Large intestine (tissue), 3 donors: ENCODE results near the gene SP1. TPM values are rescaled to one million over a fixed set of nuclear protein-coding genes. Genes with fewer than 3 reads are reported as not detected.

ENCODE experiments used
- DNase-seq, 2 donors: peaks; one replicate each; pipeline versions ENCODE4 v3.0.0 to v3.0.0-alpha.2; 2013
- H3K27ac ChIP-seq: one replicate; pipeline ENCODE4 v1.5.1; 2013; ENCODE audit warnings: low read length
- H3K27me3 ChIP-seq: 2 replicates; pipeline ENCODE4 v1.6.1; 2013; ENCODE audit warnings: low read length; ENCODE audit not compliant: control insufficient read depth, insufficient read depth
- H3K36me3 ChIP-seq: 2 replicates; pipeline ENCODE4 v1.6.1; 2013; ENCODE audit warnings: low read length; ENCODE audit not compliant: control insufficient read depth, insufficient read depth
- H3K4me1 ChIP-seq: one replicate; pipeline ENCODE4 v1.6.1; 2013; ENCODE audit warnings: low read length; ENCODE audit not compliant: control insufficient read depth, insufficient read depth
- H3K4me3 ChIP-seq: one replicate; pipeline ENCODE4 v1.5.1; 2013; ENCODE audit warnings: low read length
- H3K9me3 ChIP-seq: one replicate; pipeline ENCODE4 v1.6.1; 2013; ENCODE audit warnings: mild to moderate bottlenecking, low read depth, low read length, moderate library complexity; ENCODE audit not compliant: control insufficient read depth
- WGBS: methylation state at CpG from one replicate; pipeline ENCODE4 v1.1.5; 2013; ENCODE audit warnings: low lambda C conversion rate; ENCODE audit not compliant: insufficient coverage; 5-methylcytosine and 5-hydroxymethylcytosine counted together
- polyA plus RNA-seq: library from polyadenylated mRNA; unstranded; fragments of 120-200 nt; gene quantifications from one replicate; pipeline ENCODE4 v1.2.1, GENCODE V29; 2013

Gene SP1
- polyA plus RNA-seq, 1 donor = 72.8 TPM

DNA sequence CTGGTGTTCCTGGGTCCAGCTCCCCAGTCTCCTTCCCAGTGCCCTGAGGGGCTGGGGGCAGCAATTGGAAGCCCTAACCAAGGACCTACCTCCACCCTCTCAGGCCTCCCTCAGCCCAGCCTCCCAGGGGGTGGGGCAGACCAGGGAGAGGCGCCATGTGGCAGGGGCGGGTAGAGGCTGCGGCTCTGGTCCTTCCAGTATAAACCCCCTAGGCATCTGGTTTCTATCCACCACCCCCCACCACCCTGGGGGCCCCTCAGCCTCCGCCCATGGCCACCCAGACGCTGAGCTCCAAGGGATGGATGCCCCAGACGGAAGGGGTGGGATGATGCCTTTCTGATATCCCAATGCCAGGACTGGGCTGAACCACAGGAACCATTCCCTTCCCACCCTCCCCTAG lies 41.1 kb upstream of the SP1 start:
- Histone ChIP-seq H3K27ac (no peak overlapping the region), H3K9me3 (no peaks in the 10 kb centered on the region), H3K4me1 (no peaks in the 10 kb centered on the region), H3K36me3 (no peaks in the 10 kb centered on the region), H3K27me3 (peaks cover 56% of the 10 kb centered on the region), H3K4me3 (no peak overlapping the region)
- WGBS = no CpG with 5 or more reads among the region's 6 CpGs
- DNase-seq = no peak

DNA sequence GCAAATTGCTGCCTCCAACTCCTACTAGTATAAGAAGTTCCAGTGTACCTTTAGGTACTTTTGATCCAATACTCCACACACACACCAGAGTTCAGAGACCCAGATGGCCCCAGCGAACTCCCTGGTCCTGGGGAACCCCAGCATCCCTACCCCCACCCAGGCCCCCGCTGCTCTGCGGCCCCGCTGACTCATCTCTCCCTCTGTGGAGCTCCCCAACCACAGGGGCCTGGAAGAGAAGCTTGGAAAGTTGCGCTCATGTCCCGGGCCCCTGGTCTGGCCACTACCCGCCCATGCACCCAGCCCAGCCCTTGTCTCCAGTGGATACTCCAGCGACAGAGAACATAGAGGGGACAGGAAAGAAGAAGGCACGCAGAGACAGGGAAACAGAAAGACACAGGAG lies 39.6 kb upstream of the SP1 start:
- H3K4me3 ChIP-seq = no peak overlapping the region
- peaks cover 46% of the 10 kb centered on the region for H3K27me3 ChIP-seq
- no peaks in the 10 kb centered on the region for H3K36me3 ChIP-seq
- peaks cover 3% of the 10 kb centered on the region for H3K4me1 ChIP-seq
- DNase-seq = no peak
- WGBS = no CpG with 5 or more reads among the region's 9 CpGs
- no peak overlapping the region for H3K27ac ChIP-seq
- no peaks in the 10 kb centered on the region for H3K9me3 ChIP-seq

DNA sequence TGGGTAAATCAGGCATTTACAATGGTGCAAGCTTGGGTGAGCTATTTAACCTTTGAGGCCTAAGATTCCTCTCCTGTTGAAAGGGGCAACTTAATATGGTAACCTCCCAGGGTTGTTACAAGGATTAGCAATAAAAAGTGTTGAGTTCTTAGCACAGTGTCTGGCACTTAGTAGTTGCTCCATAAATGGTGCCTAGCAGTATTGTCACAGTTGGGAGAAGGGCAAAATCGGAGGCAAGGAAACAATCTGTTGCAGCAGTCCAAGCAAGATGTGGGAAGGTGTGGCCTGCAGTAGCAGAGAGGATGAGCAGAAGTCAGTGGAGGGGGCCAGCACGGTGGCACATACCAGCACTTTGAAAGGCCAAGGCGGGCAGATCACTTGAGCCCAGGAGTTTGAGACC lies 36.5 kb upstream of the SP1 start:
- Histone ChIP-seq H3K9me3 (no peaks in the 10 kb centered on the region), H3K27me3 (peaks cover 17% of the 10 kb centered on the region), H3K36me3 (no peaks in the 10 kb centered on the region), H3K4me3 (no peak overlapping the region), H3K27ac (no peak overlapping the region), H3K4me1 (peaks cover 7% of the 10 kb centered on the region)
- no CpG with 5 or more reads among the region's 3 CpGs for WGBS
- no peak for DNase-seq

DNA sequence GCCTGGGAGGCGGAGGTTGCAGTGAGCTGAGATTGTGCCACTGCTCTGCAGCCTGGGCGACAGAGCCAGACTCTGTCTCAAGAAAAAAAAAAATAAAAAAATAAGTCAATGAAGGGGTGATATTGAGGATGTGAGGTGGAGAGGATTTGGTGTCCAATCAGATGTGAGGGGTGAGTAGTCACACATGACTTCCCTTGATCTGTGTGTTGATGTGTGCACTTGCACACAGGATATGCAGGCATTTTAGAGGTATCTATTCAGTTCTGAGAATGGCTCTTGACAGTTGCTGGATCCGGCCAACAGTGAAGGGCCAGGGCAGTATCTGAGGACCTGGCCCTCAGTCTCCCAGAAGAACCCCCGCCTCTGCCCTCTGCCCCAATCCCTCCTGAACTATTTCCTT lies 36.0 kb upstream of the SP1 start:
- Histone ChIP-seq H3K27me3 (peaks cover 12% of the 10 kb centered on the region), H3K9me3 (no peaks in the 10 kb centered on the region), H3K4me3 (no peak overlapping the region), H3K27ac (no peak overlapping the region), H3K36me3 (no peaks in the 10 kb centered on the region), H3K4me1 (peaks cover 7% of the 10 kb centered on the region)
- WGBS = 100% methylated on average over 1 of the region's 4 CpGs
- no peak for DNase-seq

DNA sequence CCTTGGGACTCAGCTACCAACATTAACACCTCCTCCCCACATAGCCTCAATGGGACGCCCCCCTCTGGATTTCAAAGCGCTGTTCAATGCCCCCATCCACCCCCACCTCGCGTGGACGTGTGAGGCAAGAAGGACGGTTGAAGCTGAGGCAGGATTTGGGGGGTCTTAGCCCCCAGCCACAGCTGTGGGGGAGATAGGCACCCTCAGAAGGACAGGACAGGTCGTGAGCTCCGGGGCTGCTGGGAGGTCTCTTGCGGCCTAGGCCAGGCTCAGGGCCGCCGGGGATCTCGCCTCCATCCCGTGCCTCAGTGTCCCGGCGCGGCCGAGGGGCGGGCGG lies 35.5 kb upstream of the SP1 start:
- H3K27me3 ChIP-seq = peaks cover 10% of the 10 kb centered on the region
- WGBS = no CpG with 5 or more reads among the region's 19 CpGs
- H3K36me3 ChIP-seq = no peaks in the 10 kb centered on the region
- H3K9me3 ChIP-seq = no peaks in the 10 kb centered on the region
- H3K4me3 ChIP-seq = peak overlapping the region; percentile 38
- H3K4me1 ChIP-seq = peaks cover 7% of the 10 kb centered on the region
- no peak for DNase-seq
- no peak overlapping the region for H3K27ac ChIP-seq

DNA sequence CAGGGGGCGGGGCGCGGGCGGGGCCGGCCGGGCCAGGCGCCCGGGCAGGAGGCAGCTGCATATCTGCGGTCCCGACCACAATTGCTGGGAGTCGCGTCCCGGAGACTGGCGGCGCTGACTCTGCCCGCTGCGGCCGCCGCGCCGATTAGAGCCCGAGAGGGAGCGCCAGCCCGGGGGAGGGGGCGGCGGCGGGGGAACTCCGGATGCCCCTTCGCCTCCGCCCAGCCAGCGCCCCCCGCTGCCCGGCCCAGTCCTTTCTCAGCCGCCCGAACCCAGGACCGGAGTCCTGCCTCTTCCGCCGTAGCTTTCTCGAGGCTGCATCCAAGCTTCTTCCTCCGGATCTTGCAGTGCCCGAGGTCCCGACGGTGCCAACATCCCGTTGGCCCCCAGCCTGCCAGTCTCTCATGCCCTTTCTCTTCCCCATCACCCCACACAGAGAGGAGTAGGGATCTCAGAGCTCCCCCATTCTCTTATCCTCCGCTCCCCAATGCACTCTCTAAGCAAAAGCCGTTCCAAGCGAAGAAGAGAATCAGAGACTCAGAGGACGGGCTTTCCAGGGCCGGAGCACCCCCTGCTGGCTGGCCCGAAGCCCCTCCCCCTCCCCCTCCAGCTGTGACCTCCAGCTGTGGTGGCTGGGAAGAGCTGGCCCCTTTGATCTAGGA lies 35.0 kb upstream of the SP1 start:
- Histone ChIP-seq H3K27ac (peak overlapping the region; percentile 33), H3K4me3 (peak overlapping the region; percentile 50), H3K36me3 (no peaks in the 10 kb centered on the region), H3K9me3 (no peaks in the 10 kb centered on the region), H3K27me3 (peaks cover 10% of the 10 kb centered on the region), H3K4me1 (peaks cover 7% of the 10 kb centered on the region)
- DNase-seq = peak in 1 of 2 donors; percentile 62
- no CpG with 5 or more reads among the region's 50 CpGs for WGBS

DNA sequence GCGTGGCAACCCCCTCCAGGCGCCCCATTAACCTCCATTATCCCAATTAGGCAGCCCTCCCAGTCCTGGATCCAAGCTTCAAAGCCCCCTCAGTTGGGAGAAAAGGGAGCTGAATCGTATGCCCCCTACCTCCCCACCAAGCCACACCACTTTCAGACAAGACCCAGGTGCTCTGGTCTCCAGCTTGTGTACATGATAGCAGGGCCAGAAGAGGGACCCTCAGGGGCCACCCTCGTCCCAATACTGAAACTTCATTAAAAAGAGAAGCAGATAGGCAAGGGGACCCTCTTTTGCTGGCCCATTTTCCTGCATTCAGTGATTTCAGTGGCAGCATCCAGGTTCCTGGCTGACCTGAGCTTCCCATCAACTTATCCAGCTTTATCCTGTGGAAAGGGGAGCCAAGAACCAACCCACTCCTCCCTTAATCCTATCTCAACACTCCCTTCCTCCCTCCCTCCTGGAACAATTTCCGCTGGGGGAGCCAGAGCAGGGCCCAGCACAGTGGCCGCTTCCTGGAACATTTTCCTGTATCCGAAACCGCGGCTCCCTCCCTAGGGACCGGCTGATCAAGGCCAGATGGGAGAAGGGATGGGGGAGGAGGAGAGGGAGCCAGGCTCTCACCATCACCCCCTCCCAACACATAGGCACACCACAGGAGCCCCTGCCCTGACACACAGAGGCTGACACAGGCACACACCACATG lies 34.3 kb upstream of the SP1 start:
- WGBS = no CpG with 5 or more reads among the region's 10 CpGs
- no peaks in the 10 kb centered on the region for H3K9me3 ChIP-seq
- no peak for DNase-seq
- H3K36me3 ChIP-seq = no peaks in the 10 kb centered on the region
- peak overlapping the region; percentile 18 for H3K27ac ChIP-seq
- peak overlapping the region; percentile 50 for H3K4me3 ChIP-seq
- peaks cover 7% of the 10 kb centered on the region for H3K27me3 ChIP-seq
- H3K4me1 ChIP-seq = peaks cover 7% of the 10 kb centered on the region

DNA sequence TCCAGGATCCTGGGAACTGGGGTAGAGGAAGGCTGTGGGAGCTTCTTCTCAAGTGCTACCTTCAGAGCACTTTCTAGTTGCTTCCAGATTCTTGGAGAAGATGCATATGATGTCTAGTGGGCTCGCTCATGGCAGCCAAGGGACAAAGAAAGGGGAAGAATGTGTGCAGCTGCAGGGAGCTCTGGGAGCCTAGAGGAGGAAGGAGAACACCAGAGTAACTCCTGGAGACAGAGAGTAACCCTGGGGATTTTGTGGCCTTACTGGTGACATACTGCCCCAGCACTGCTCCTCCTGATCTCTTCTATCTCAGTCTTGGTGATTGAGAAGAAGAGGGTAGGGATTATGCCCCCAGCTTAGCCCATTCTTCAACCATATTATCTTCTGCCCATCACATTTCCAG lies 33.5 kb upstream of the SP1 start:
- Histone ChIP-seq H3K27ac (no peak overlapping the region), H3K9me3 (no peaks in the 10 kb centered on the region), H3K4me1 (peaks cover 7% of the 10 kb centered on the region), H3K27me3 (peaks cover 2% of the 10 kb centered on the region), H3K36me3 (no peaks in the 10 kb centered on the region), H3K4me3 (no peak overlapping the region)
- no CpG with 5 or more reads among the region's 1 CpG for WGBS
- no peak for DNase-seq

DNA sequence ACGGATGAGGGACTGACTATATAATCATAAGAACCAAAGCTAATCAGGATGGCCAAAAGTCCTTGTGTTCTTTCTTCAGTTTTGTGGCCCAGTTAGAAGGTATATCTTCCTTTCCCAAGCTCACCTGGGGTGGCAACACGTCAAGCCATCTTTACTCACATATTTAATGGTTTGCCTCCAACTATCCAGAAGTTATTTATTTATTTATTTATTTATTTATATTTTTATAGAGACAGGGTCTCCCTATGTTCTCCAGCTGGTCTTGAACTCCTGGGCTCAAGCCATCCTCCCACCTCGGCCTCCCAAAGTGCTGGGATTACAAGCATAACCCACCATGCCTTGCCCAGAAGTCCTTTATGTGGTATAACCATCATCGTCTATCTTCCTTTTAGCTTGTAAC lies 32.1 kb upstream of the SP1 start:
- Histone ChIP-seq H3K4me3 (no peak overlapping the region), H3K4me1 (peaks cover 10% of the 10 kb centered on the region), H3K27me3 (peaks cover 2% of the 10 kb centered on the region), H3K9me3 (no peaks in the 10 kb centered on the region), H3K27ac (no peak overlapping the region), H3K36me3 (no peaks in the 10 kb centered on the region)
- no peak for DNase-seq
- no CpG with 5 or more reads among the region's 4 CpGs for whole genome bisulfite sequencing

DNA sequence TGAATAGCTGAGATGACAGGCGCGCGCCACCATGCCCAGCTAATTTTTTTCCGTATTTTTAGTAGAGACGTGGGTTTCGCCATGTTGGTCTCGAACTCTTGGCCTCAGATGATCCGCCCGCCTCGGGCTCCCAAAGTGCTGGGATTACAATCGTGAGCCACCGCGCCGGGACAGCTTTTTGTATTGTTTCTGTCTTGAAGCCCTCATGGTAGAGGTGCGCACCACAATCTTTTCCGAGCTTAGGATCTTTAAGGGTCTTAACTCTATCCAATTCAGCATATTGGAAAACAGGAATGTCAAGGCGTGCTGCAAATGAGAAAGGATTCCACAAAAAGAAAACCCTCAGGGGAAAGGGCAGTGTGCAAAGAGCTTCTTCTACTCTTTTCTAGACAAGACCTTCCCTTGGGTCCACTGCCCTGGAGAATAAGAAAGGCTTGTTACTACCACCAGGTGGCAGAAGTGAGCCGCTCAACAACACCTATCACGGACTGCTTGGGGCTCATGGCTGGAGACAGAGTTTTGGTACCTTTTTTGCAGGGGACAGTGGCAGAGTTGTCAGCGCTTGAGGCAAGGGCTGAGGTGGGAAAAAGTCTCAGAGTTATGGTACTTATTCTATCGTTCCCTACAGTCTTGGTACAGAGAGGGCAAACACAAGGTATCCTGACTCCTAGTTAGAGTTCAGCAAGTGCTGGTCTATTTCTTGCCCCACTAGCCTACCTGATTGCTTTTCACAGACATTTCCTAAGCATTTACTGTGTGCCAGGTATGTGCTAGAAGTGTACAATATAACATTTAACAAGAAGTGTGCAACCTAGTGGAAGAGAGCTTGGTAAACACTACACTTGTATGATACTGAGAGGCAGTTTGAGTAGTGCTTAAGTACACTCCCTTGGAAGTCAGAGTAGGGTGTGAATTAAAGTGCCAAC lies 27.4 kb upstream of the SP1 start:
- H3K27me3 ChIP-seq = no peaks in the 10 kb centered on the region
- H3K27ac ChIP-seq = peak overlapping the region; percentile 20
- no peaks in the 10 kb centered on the region for H3K36me3 ChIP-seq
- WGBS = no CpG with 5 or more reads among the region's 21 CpGs
- H3K4me1 ChIP-seq = peaks cover 3% of the 10 kb centered on the region
- no peak overlapping the region for H3K4me3 ChIP-seq
- DNase-seq = peak; percentile 82 to 84
- H3K9me3 ChIP-seq = no peaks in the 10 kb centered on the region
